Keratinocyte (primary cell): Measurements from ENCODE around the gene DPYD. TPM values are rescaled to one million over a fixed set of nuclear protein-coding genes. Genes with fewer than 3 reads are reported as not detected.

ENCODE experiments used
- DNase-seq: peaks from one replicate; pipeline ENCODE4 v3.0.0-alpha.2; 2011; ENCODE audit warnings: low read depth, missing footprints, low spot score
- FAIRE-seq: peaks from 2 replicates; lab custom pipeline; 2011; peaks lifted over from hg19 to GRCh38; lab: Jason Lieb, UNC
- H2AFZ ChIP-seq: 2 replicates; pipeline ENCODE4 v1.6.0; 2012; ENCODE audit warnings: low read length, control low read depth, inconsistent platforms; ENCODE audit not compliant: control insufficient read depth
- H3K27ac ChIP-seq: 2 replicates; pipeline ENCODE4 v1.5.1; 2011; ENCODE audit warnings: low read length; ENCODE audit not compliant: control insufficient read depth, insufficient read depth
- H3K27me3 ChIP-seq: 3 replicates; pipeline ENCODE4 v1.6.0; 2011; ENCODE audit warnings: low read length; ENCODE audit not compliant: control insufficient read depth, insufficient read depth; ENCODE audit errors: extremely low read depth
- H3K36me3 ChIP-seq, 2 experiments: 2 replicates in 1 of 2; 3 replicates in 1 of 2; pipeline ENCODE4 v1.5.1; 2011; ENCODE audit warnings: low read length in 2 of 2, mild to moderate bottlenecking in 1 of 2; ENCODE audit not compliant: control insufficient read depth in 2 of 2, insufficient read depth in 2 of 2; ENCODE audit errors: extremely low read depth in 1 of 2
- H3K4me1 ChIP-seq: 3 replicates; pipeline ENCODE4 v1.5.1; 2011; ENCODE audit warnings: low read length; ENCODE audit not compliant: control insufficient read depth, insufficient read depth; ENCODE audit errors: extremely low read depth
- H3K4me2 ChIP-seq: 3 replicates; pipeline ENCODE4 v1.6.0; 2011; ENCODE audit warnings: low read depth, low read length; ENCODE audit not compliant: control insufficient read depth, insufficient read depth; ENCODE audit errors: extremely low read depth
- H3K4me3 ChIP-seq, 3 experiments: fragments of 200-600 bp in 1 of 3; sonication (generic) in 1 of 3; 2 replicates in 2 of 3; 3 replicates in 1 of 3; pipeline ENCODE4 v1.5.1; 2011 to 2016; ENCODE audit warnings: low read length in 3 of 3, mild to moderate bottlenecking in 3 of 3, control low read depth in 2 of 3, inconsistent platforms in 1 of 3, low read depth in 1 of 3, mixed read lengths in 1 of 3, mixed run types in 1 of 3, moderate library complexity in 1 of 3; ENCODE audit not compliant: control insufficient read depth in 2 of 3, insufficient read depth in 2 of 3; ENCODE audit errors: extremely low read depth in 1 of 3
- H3K79me2 ChIP-seq: 2 replicates; pipeline ENCODE4 v1.6.0; 2012; ENCODE audit warnings: low read length; ENCODE audit not compliant: control insufficient read depth, insufficient read depth
- H3K9ac ChIP-seq: 3 replicates; pipeline ENCODE4 v1.6.0; 2011; ENCODE audit warnings: low read length; ENCODE audit not compliant: control insufficient read depth, insufficient read depth; ENCODE audit errors: extremely low read depth
- H3K9me1 ChIP-seq: 3 replicates; pipeline ENCODE4 v1.6.0; 2011; ENCODE audit warnings: low read length; ENCODE audit not compliant: control insufficient read depth, insufficient read depth; ENCODE audit errors: extremely low read depth
- H3K9me3 ChIP-seq: 2 replicates; pipeline ENCODE4 v1.5.1; 2012; ENCODE audit warnings: low read depth, low read length; ENCODE audit not compliant: control insufficient read depth
- H4K20me1 ChIP-seq: 3 replicates; pipeline ENCODE4 v1.6.0; 2011; ENCODE audit warnings: low read length; ENCODE audit not compliant: control insufficient read depth, insufficient read depth; ENCODE audit errors: extremely low read depth
- CTCF ChIP-seq, 3 experiments: IDR thresholded peaks in 1 of 3; conservative IDR thresholded peaks in 1 of 3; optimal IDR thresholded peaks in 1 of 3; 2 replicates in 2 of 3; 3 replicates in 1 of 3; pipeline versions ENCODE3 to v1.5.1; 2011; ENCODE audit warnings: low read length in 3 of 3, mild to moderate bottlenecking in 3 of 3, moderate library complexity in 2 of 3, control low read depth in 1 of 3, inconsistent platforms in 1 of 3; ENCODE audit not compliant: insufficient read depth in 2 of 3; ENCODE audit errors: extremely low read depth in 1 of 3
- EZH2 ChIP-seq: IDR thresholded peaks from one replicate; pipeline ENCODE4 v1.6.1; 2012; ENCODE audit warnings: inconsistent platforms, mild to moderate bottlenecking, low read length, moderate library complexity
- dilution Hi-C: fragments of 300-500 bp; cut with MboI; formaldehyde crosslinking; loops from one replicate; pipeline ENCODE4 v1.7.0; 2020; ENCODE audit warnings: low sequenced_read_pairs; ENCODE audit not compliant: extremely low pct_ligation_motif_present
- polyA plus RNA-seq, 5 experiments: library from polyadenylated mRNA; depleted of rRNA in 3 of 5; stranded (reverse) in 3 of 5; stranded (forward) in 1 of 5; unstranded in 1 of 5; fragments of >200 nt; gene quantifications; 1 replicate in 1 of 5; 2 replicates in 3 of 5; 3 replicates in 1 of 5; pipeline versions ENCODE4 v1.2.1 to v1.2.3, GENCODE V29; 2011 to 2012; ENCODE audit warnings: missing spikeins in 2 of 5, low read depth in 1 of 5, low replicate concordance in 1 of 5

Gene DPYD
- polyA plus RNA-seq, 1 donor (not counting 4 experiments of a cell fraction or from before 2014, with no cell fraction given) = 1.9 TPM

DNA sequence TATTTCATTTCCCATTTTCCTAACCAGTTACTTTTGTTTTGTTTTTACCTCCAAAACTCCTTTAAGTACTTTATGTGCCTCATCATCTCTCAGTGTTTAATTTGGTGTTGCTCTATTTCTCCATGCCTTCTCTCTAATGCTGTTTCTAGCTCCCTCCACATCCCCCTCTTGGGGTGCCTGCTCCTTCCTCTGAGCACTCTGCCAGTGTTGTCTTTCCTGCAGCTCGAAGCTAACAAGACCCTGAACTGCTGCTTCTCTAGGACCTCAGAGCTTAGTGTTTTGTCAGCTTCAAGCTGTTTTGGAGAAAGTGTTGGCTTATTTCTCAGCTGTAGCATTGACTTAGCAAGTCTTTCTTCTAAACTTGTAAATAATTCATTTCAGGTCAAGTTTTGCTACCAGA lies 290.6 kb downstream of the DPYD start:
- no peak for FAIRE-seq

DNA sequence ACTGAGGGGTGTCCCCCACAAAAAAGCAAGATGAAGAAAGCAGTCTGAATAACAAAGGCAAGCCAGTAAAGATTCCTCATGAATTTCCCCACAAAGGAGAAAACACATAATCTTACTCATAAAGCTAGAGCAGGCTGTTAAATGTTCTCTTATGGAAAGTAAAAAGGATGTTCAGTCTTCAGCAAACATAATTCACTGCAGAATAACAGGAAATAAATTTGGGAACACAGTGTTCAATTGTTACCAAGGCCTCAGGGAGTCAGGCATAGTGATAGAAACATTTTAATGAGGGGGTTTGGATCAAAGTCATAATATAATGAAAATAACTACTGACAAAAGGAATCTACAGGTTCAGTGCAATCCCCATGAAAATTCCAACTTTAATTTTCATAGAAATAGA lies 297.6 kb downstream of the DPYD start:
- no peak for TF ChIP-seq CTCF (optimal IDR thresholded peaks at IDR 0.05 in 1 of 3, IDR thresholded peaks at IDR 0.05 in 1 of 3, conservative IDR thresholded peaks at IDR 0.05 in 1 of 3; ENCODE audit: extremely low read depth in 1 of 3, insufficient read depth in 2 of 3, low read length in 3 of 3)
- no peak for TF ChIP-seq EZH2
- no peaks in the 10 kb centered on the region for H3K9me3 ChIP-seq
- DNase-seq = no peak
- no peak overlapping the region for H3K4me2 ChIP-seq
- no peak overlapping the region for H3K4me3 ChIP-seq
- H3K9me1 ChIP-seq = no peaks in the 10 kb centered on the region
- dilution Hi-C loops = no loop called here
- H3K9ac ChIP-seq = no peak overlapping the region
- no peaks in the 10 kb centered on the region for H3K79me2 ChIP-seq
- no peaks in the 10 kb centered on the region for H3K27me3 ChIP-seq
- H2AFZ ChIP-seq = no peak overlapping the region
- no peaks in the 10 kb centered on the region for H3K4me1 ChIP-seq
- FAIRE-seq = no peak
- no peaks in the 10 kb centered on the region for H3K36me3 ChIP-seq
- H3K27ac ChIP-seq = no peak overlapping the region
- no peaks in the 10 kb centered on the region for H4K20me1 ChIP-seq

More for the DNA sequence above, 290.6 kb downstream of the DPYD start:
- Histone ChIP-seq H3K27ac (no peak overlapping the region), H3K9me1 (no peaks in the 10 kb centered on the region), H4K20me1 (no peaks in the 10 kb centered on the region), H3K4me2 (no peak overlapping the region), H3K4me1 (no peaks in the 10 kb centered on the region), H3K9ac (no peak overlapping the region), H3K9me3 (no peaks in the 10 kb centered on the region), H3K4me3 (no peak overlapping the region), H3K36me3 (no peaks in the 10 kb centered on the region), H3K79me2 (no peaks in the 10 kb centered on the region), H3K27me3 (no peaks in the 10 kb centered on the region), H2AFZ (no peak overlapping the region)
- no peak for DNase-seq
- dilution Hi-C loops = no loop called here
- TF ChIP-seq EZH2 (no peak), CTCF (optimal IDR thresholded peaks at IDR 0.05 in 1 of 3, IDR thresholded peaks at IDR 0.05 in 1 of 3, conservative IDR thresholded peaks at IDR 0.05 in 1 of 3; ENCODE audit: extremely low read depth in 1 of 3, insufficient read depth in 2 of 3, low read length in 3 of 3) (no peak)
